Brain microvascular endothelial cell (primary cell): ENCODE results near the gene SPATC1L.

Experiments
- DNase-seq: peaks from one replicate; pipeline ENCODE4 v3.0.0-alpha.2; 2020
- H3K27ac ChIP-seq: fragments of 250-450 bp; sonication (Bioruptor Pico); 2 replicates; pipeline ENCODE4 v1.5.1; 2020; ENCODE audit warnings: mild to moderate bottlenecking, moderate library complexity
- H3K27me3 ChIP-seq: fragments of 250-450 bp; sonication (Bioruptor Pico); replicated peaks from 2 replicates; pipeline ENCODE4 v1.5.1; 2020; ENCODE audit warnings: mild to moderate bottlenecking
- H3K36me3 ChIP-seq: fragments of 250-450 bp; sonication (Bioruptor Pico); replicated peaks from 2 replicates; pipeline ENCODE4 v1.5.1; 2020; ENCODE audit warnings: mild to moderate bottlenecking
- H3K4me3 ChIP-seq: 2 replicates; pipeline ENCODE4 v1.5.1; 2011; ENCODE audit warnings: low read depth, mild to moderate bottlenecking, control low read depth, low read length, moderate library complexity
- CTCF ChIP-seq: IDR thresholded peaks from 2 replicates; pipeline ENCODE4 v1.5.1; 2011; ENCODE audit warnings: low read depth, mild to moderate bottlenecking, moderate library complexity, low read length, control low read depth, inconsistent platforms; ENCODE audit errors: missing control alignments
- in situ Hi-C: cut with HindIII; loops from 2 replicates; pipeline ENCODE4 v1.10.0; 2017; ENCODE audit warnings: low sequenced_read_pairs, low pct_ligation_motif_present

The SPATC1L gene

GRCh38 chr21:46207006-46207919 lies 23.0 kb upstream of the SPATC1L start:
- no peak overlapping the region for H3K4me3 ChIP-seq

GRCh38 chr21:46206163-46207005 lies 22.1 kb upstream of the SPATC1L start:
- Histone ChIP-seq H3K4me3 (no peak overlapping the region), H3K36me3 (peaks cover 57% of the 10 kb centered on the region), H3K27me3 (no peaks in the 10 kb centered on the region), H3K27ac (no peak overlapping the region)
- in situ Hi-C loops: no loop called here
- no peak for DNase-seq
- no peak for TF ChIP-seq CTCF

More at GRCh38 chr21:46207006-46207919, 23.0 kb upstream of the SPATC1L start:
- no peak for DNase-seq
- Histone ChIP-seq H3K27ac (no peak overlapping the region), H3K27me3 (no peaks in the 10 kb centered on the region), H3K36me3 (peaks cover 64% of the 10 kb centered on the region)
- no peak for TF ChIP-seq CTCF
- in situ Hi-C loops: no loop called here

GRCh38 chr21:46205766-46206162 lies 21.5 kb upstream of the SPATC1L start:
- H3K4me3 ChIP-seq: no peak overlapping the region
- no peak overlapping the region for H3K27ac ChIP-seq
- H3K36me3 ChIP-seq: peaks cover 54% of the 10 kb centered on the region
- in situ Hi-C loops: no loop called here
- H3K27me3 ChIP-seq: no peaks in the 10 kb centered on the region
- DNase-seq: no peak
- TF ChIP-seq CTCF: no peak

GRCh38 chr21:46205166-46205565 lies 20.9 kb upstream of the SPATC1L start:
- peaks cover 50% of the 10 kb centered on the region for H3K36me3 ChIP-seq
- no peaks in the 10 kb centered on the region for H3K27me3 ChIP-seq
- in situ Hi-C loops: no loop called here
- no peak overlapping the region for H3K4me3 ChIP-seq
- H3K27ac ChIP-seq: no peak overlapping the region
- no peak for TF ChIP-seq CTCF
- no peak for DNase-seq

- no peak overlapping the region for H3K4me3 ChIP-seq
- no peak overlapping the region for H3K27ac ChIP-seq
- peaks cover 46% of the 10 kb centered on the region for H3K36me3 ChIP-seq
- no peaks in the 10 kb centered on the region for H3K27me3 ChIP-seq
- no peak for DNase-seq
- TF ChIP-seq CTCF: no peak
- in situ Hi-C loops: no loop called here
Measured at GRCh38 chr21:46203203-46203600, 18.9 kb upstream of the SPATC1L start.
